GM12878 (cell line): ENCODE results near the gene PSIP1. TPM values are rescaled to one million over a fixed set of nuclear protein-coding genes. Genes with fewer than 3 reads are reported as not detected.

Experiments
- ATAC-seq: fragments of 200-7000 bp; cut with Tn5 transposase; 3 replicates; pipeline ENCODE4 v1.9.1; 2020; ENCODE audit warnings: mild to moderate bottlenecking, moderate library complexity
- BruUV-seq: library from RNA; stranded (reverse); fragments of 400-500 nt; replicated peaks from 2 replicates; lab custom pipeline; 2021; lab: Mats Ljungman, UMichigan
- CTCF ChIA-PET: fragments of 300-600 bp; sonication (Branson Sonifier 250); formaldehyde crosslinking; extraction: SDS; loops from one replicate; lab custom pipeline; 2021; ENCODE audit warnings: inconsistent platforms; lab: Yijun Ruan, JAX
- POLR2A ChIA-PET: fragments of 350-600 bp; formaldehyde crosslinking; extraction: SDS; loops from one replicate; lab custom pipeline; 2021; ENCODE audit warnings: inconsistent platforms; lab: Charles Lee
- RAD21 ChIA-PET: fragments of 300-600 bp; sonication (Branson Sonifier 250); formaldehyde crosslinking; loops from one replicate; lab custom pipeline; 2023; ENCODE audit warnings: antibody characterized with exemption; ENCODE audit not compliant: unreplicated experiment; lab: Charles Lee
- SMC1A ChIA-PET: fragments of 300-600 bp; sonication (Branson Sonifier 250); formaldehyde crosslinking; loops from one replicate; lab custom pipeline; 2023; ENCODE audit not compliant: unreplicated experiment, uncharacterized antibody; lab: Charles Lee
- DNase-seq: peaks from one replicate; pipeline ENCODE4 v3.0.0-alpha.2; 2011; ENCODE audit warnings: low read depth, low spot score
- FAIRE-seq: peaks from 3 replicates; lab custom pipeline; 2011; peaks lifted over from hg19 to GRCh38; lab: Jason Lieb, UNC
- H2AFZ ChIP-seq: 2 replicates; pipeline ENCODE4 v1.6.0; 2011; ENCODE audit warnings: low read depth, low read length, control low read depth; ENCODE audit not compliant: control insufficient read depth
- H3K27ac ChIP-seq: 2 replicates; pipeline ENCODE4 v1.5.1; 2011; ENCODE audit warnings: control low read depth; ENCODE audit not compliant: control insufficient read depth, insufficient read depth
- H3K27me3 ChIP-seq, 2 experiments: replicated peaks in 1 of 2; 2 replicates each; pipeline versions ENCODE4 v1.6.0 to v1.6.1; 2011; ENCODE audit warnings: low read length in 1 of 2; ENCODE audit not compliant: control insufficient read depth in 2 of 2, insufficient read depth in 2 of 2
- H3K36me3 ChIP-seq, 2 experiments: 2 replicates each; pipeline ENCODE4 v1.5.1; 2011; ENCODE audit warnings: low read length in 1 of 2; ENCODE audit not compliant: control insufficient read depth in 2 of 2, insufficient read depth in 2 of 2
- H3K4me1 ChIP-seq: 2 replicates; pipeline ENCODE4 v1.6.1; 2011; ENCODE audit warnings: mild to moderate bottlenecking, low read length, moderate library complexity, mixed read lengths; ENCODE audit not compliant: control insufficient read depth, insufficient read depth
- H3K4me2 ChIP-seq: 2 replicates; pipeline ENCODE4 v1.6.0; 2011; ENCODE audit warnings: control low read depth; ENCODE audit not compliant: control insufficient read depth, insufficient read depth
- H3K4me3 ChIP-seq: fragments of 200-600 bp; sonication (generic); 2 replicates; pipeline ENCODE4 v1.5.1; 2016
- H3K79me2 ChIP-seq: 2 replicates; pipeline ENCODE4 v1.6.0; 2011; ENCODE audit warnings: low read length; ENCODE audit not compliant: control insufficient read depth, insufficient read depth
- H3K9ac ChIP-seq: 2 replicates; pipeline ENCODE4 v1.8.0; 2011; ENCODE audit warnings: low read length, control low read depth, mixed read lengths; ENCODE audit not compliant: control insufficient read depth, insufficient read depth
- H3K9me3 ChIP-seq: replicated peaks from 3 replicates; pipeline ENCODE4 v1.5.1; 2011; ENCODE audit warnings: mild to moderate bottlenecking, low read length; ENCODE audit not compliant: control insufficient read depth, insufficient read depth
- H4K20me1 ChIP-seq: 2 replicates; pipeline ENCODE4 v1.6.0; 2011; ENCODE audit not compliant: control insufficient read depth, insufficient read depth
- BMI1 ChIP-seq: fragments of 450-650 bp; IDR thresholded peaks from 2 replicates; pipeline ENCODE4 v1.6.1; 2016; ENCODE audit warnings: mild to moderate bottlenecking, moderate library complexity, borderline replicate concordance
- CREM ChIP-seq: IDR thresholded peaks from 2 replicates; pipeline ENCODE4 v1.6.1; 2014; ENCODE audit warnings: antibody characterized with exemption, low read depth
- EGR1 ChIP-seq, 2 experiments: IDR thresholded peaks; 1 replicate in 1 of 2; 2 replicates in 1 of 2; pipeline ENCODE4 v1.6.1; 2011 to 2012; ENCODE audit warnings: low read depth in 2 of 2, low read length in 2 of 2, borderline replicate concordance in 1 of 2, mild to moderate bottlenecking in 1 of 2, moderate library complexity in 1 of 2
- JUNB ChIP-seq: IDR thresholded peaks from 2 replicates; pipeline ENCODE4 v1.6.1; 2016; ENCODE audit warnings: antibody characterized with exemption, mild to moderate bottlenecking
- PAX5 ChIP-seq: IDR thresholded peaks from 2 replicates; pipeline ENCODE4 v1.6.1; 2011; ENCODE audit warnings: low read depth, low read length, borderline replicate concordance
- POLR2AphosphoS2 ChIP-seq: IDR thresholded peaks from 2 replicates; pipeline ENCODE4 v1.6.1; 2011; ENCODE audit warnings: low read depth, mild to moderate bottlenecking, low read length, improper control_type of control experiment, moderate library complexity
- RB1 ChIP-seq: fragments of 450-650 bp; formaldehyde crosslinking; IDR thresholded peaks from 2 replicates; pipeline ENCODE4 v1.6.1; 2017; ENCODE audit warnings: mild to moderate bottlenecking, borderline replicate concordance
- RBBP5 ChIP-seq: fragments of 200-600 bp; sonication (generic); conservative IDR thresholded peaks from 2 replicates; pipeline ENCODE4 v1.6.1; 2016
- SPI1 ChIP-seq: IDR thresholded peaks from 2 replicates; pipeline ENCODE4 v1.6.1; 2011; ENCODE audit warnings: low read depth, mild to moderate bottlenecking, low read length, moderate library complexity, borderline replicate concordance; ENCODE audit not compliant: insufficient read depth
- ZNF207 ChIP-seq: fragments of 450-650 bp; IDR thresholded peaks from 2 replicates; pipeline ENCODE4 v1.6.1; 2014; ENCODE audit warnings: antibody characterized with exemption, mild to moderate bottlenecking, borderline replicate concordance
- WGBS: methylation state at CpG from one replicate; pipeline ENCODE4 v1.1.6; 2016; ENCODE audit warnings: low lambda C conversion rate; ENCODE audit not compliant: insufficient replicate concordance, insufficient coverage; ENCODE audit errors: missing lambda C conversion rate; 5-methylcytosine and 5-hydroxymethylcytosine counted together
- in situ Hi-C: fragments of 300-500 bp; cut with MboI; formaldehyde crosslinking; loops from 9 replicates; pipeline ENCODE4 v1.14.3; 2018; ENCODE audit warnings: mixed read lengths
- intact Hi-C: fragments of 100-400 bp; cut with micrococcal nuclease; formaldehyde crosslinking; loops from one replicate; pipeline ENCODE4 v1.14.2; 2022; ENCODE audit not compliant: unreplicated experiment
- polyA plus RNA-seq, 11 experiments: library from polyadenylated mRNA; depleted of rRNA in 4 of 11; unstranded in 6 of 11; stranded (reverse) in 5 of 11; fragments of >200 nt; fragmentation: Nextera tagmentation in 4 of 11; fragmentation: Illumina TruSeq in 1 of 11; extraction: Ambion mirVana in 4 of 11; extraction: Trizol in 1 of 11; gene quantifications; 1 replicate in 1 of 11; 2 replicates in 10 of 11; pipeline versions ENCODE4 v1.2.1 to v1.2.3, GENCODE V29; 2011 to 2016; ENCODE audit warnings: inconsistent platforms in 2 of 11, missing spikeins in 2 of 11, low read depth in 1 of 11
- total RNA-seq, 4 experiments: library from RNA; depleted of rRNA in 3 of 4; stranded (reverse); fragments of >200 nt in 3 of 4; fragmentation: Illumina TruSeq in 1 of 4; extraction: Trizol in 1 of 4; gene quantifications; 2 replicates each; pipeline versions ENCODE4 v1.2.1 to v1.2.3, GENCODE V29; 2013 to 2021
- TF ChIP-seq, protein P1 (sequence below): IDR thresholded peaks from 2 replicates; pipeline ENCODE4 v1.6.1; 2011; ENCODE audit warnings: mild to moderate bottlenecking, low read depth, low read length, moderate library complexity; ENCODE audit not compliant: insufficient replicate concordance
- TF ChIP-seq, protein P2 (sequence below), 3 experiments: IDR thresholded peaks in 2 of 3; conservative IDR thresholded peaks in 1 of 3; 2 replicates each; pipeline ENCODE4 v1.5.1; 2011; ENCODE audit warnings: low read depth in 3 of 3, low read length in 3 of 3, mild to moderate bottlenecking in 3 of 3, control low read depth in 2 of 3, moderate library complexity in 2 of 3, inconsistent platforms in 1 of 3, mixed read lengths in 1 of 3; ENCODE audit not compliant: control insufficient read depth in 2 of 3, insufficient read depth in 1 of 3; ENCODE audit errors: extremely low read depth in 1 of 3

Gene PSIP1
- total and polyA plus RNA-seq, 10 of the 15 experiments (the other 5 are each of a cell fraction or from before 2014, with no cell fraction given), result 75.5 to 299 (median 173) TPM

DNA sequence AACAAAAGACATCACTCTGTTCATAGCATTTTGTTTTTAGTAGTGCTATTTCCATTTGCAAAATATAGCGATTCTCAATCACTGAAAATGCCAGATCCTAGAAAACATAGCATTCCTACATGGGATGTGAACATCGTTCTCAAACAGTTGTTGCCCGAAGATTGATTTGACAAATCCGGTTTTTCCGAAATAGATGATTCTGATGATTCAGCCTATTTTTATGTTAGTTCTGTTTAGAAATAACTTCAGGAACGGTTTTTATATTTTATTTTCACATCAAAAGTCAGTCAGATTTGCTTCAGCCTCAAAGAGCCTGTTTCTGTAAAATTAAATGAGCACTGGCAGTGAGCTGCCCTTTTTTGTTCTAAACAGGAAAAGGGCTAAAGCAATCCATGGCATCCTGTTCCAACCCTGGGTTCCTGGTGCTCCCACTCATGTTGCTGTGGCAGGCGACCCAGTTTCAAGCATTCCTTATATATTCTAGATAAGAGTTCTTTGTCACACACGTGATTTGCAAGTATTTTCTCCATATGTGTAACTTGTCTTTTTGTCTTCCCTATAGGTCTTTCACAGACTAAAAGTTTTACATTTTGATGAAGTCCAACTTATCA, 14.2 kb upstream of the PSIP1 start:
- ChIA-PET RAD21 (interaction anchor here (2.6 kb wide), 1 partner anchor 13 kb away, joined by 9 read pairs; no protein-coding TSS in a partner anchor), POLR2A (no interaction called here), CTCF (interaction anchor here (1.7 to 5.0 kb wide), 3 partner anchors 9 to 19 kb away, joined by 6 to 23 read pairs (median 10); no protein-coding TSS in a partner anchor), SMC1A (interaction anchor here (1.5 to 7.5 kb wide), 3 partner anchors 13 to 56 kb away, joined by 3 to 57 read pairs (median 4); partner anchors contain the start of gene PSIP1)
- peaks cover 12% of the 10 kb centered on the region; the same call in 1 of the 2 replicates for H3K4me1 ChIP-seq
- WGBS, result 83% methylated on average over 8 of the region's 8 CpGs
- H3K9me3 ChIP-seq, result no peaks in the 10 kb centered on the region; the same call in 1 of the 3 replicates
- no peaks in the 10 kb centered on the region for H3K79me2 ChIP-seq
- FAIRE-seq, result no peak
- no peak overlapping the region for H3K9ac ChIP-seq
- DNase-seq, result no peak
- in situ Hi-C loops, result no loop called here
- H3K27me3 ChIP-seq, result no peaks in the 10 kb centered on the region
- ATAC-seq, result no peak
- H4K20me1 ChIP-seq, result no peaks in the 10 kb centered on the region
- intact Hi-C loops, result no loop called here
- H3K36me3 ChIP-seq, result no peaks in the 10 kb centered on the region
- no peak overlapping the region for H3K27ac ChIP-seq
- TF ChIP-seq ZNF207 (no peak), BMI1 (no peak), PAX5 (no peak), RB1 (no peak)
- no peak overlapping the region for H3K4me2 ChIP-seq
- H2AFZ ChIP-seq, result no peak overlapping the region
- no TSS peak for BruUV-seq
- H3K4me3 ChIP-seq, result no peak overlapping the region

DNA sequence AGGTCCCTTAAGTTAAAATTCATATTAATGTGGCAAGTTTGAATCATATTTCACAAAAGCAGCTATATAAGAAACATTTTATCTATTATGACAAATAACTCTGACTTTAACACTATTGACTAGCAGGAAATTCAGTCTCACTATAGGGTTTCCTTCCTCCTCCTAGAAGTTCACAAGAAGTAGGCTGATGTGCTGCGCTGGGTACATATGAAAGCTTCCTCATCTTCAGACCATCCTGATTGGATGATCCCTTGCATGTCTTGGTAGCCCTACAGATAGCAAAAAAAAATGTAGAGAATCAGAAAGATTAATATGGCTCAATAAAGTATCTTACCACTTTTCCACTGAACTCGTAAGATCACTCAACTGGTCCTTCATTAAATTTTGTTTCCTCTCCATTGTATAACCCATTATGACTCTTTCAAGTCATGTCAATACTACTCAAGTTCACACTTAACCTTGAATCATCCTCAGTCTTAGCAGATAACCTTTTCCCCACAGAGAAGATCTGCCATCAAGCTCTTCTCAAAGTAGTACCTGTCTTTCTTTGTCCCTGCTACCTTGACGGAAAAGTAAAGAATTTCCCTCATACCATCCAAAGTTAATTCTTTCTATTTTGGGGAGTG, 11.5 kb upstream of the PSIP1 start:
- H3K4me1 ChIP-seq, result no peaks in the 10 kb centered on the region
- H3K79me2 ChIP-seq, result no peaks in the 10 kb centered on the region
- no peak overlapping the region for H3K27ac ChIP-seq
- 81% methylated on average over 3 of the region's 3 CpGs for WGBS
- CTCF ChIA-PET, result interaction anchor here (0.5 to 2.7 kb wide), 3 partner anchors 8 to 26 kb away, joined by 3 to 15 read pairs (median 4); no protein-coding TSS in a partner anchor
- BruUV-seq, result no TSS peak
- no peaks in the 10 kb centered on the region for H4K20me1 ChIP-seq
- DNase-seq, result no peak
- no peak for ATAC-seq
- H3K36me3 ChIP-seq, result no peaks in the 10 kb centered on the region
- RAD21 ChIA-PET, result interaction anchor here (1.4 kb wide), 1 partner anchor 9 kb away, joined by 3 read pairs; no protein-coding TSS in a partner anchor
- H2AFZ ChIP-seq, result no peak overlapping the region
- H3K27me3 ChIP-seq, result no peaks in the 10 kb centered on the region
- intact Hi-C loops, result no loop called here
- no peaks in the 10 kb centered on the region; the same call in 1 of the 3 replicates for H3K9me3 ChIP-seq
- no peak overlapping the region for H3K9ac ChIP-seq
- no peak overlapping the region for H3K4me3 ChIP-seq
- no peak overlapping the region for H3K4me2 ChIP-seq
- in situ Hi-C loops, result no loop called here
- POLR2A ChIA-PET, result interaction anchor here (0.7 to 1.3 kb wide), 3 partner anchors 9 to 22 kb away, joined by 3 to 4 read pairs (median 4); no protein-coding TSS in a partner anchor
- no peak for FAIRE-seq
- SMC1A ChIA-PET, result interaction anchor here (1.6 to 7.5 kb wide), 2 partner anchors 10 to 16 kb away, joined by 3 to 57 read pairs; partner anchors contain the start of gene PSIP1
- TF ChIP-seq CREM (no peak), POLR2AphosphoS2 (no peak), RBBP5 (no peak), SPI1 (no peak), EGR1 (IDR thresholded peaks at IDR 0.05; ENCODE audit: borderline replicate concordance in 1 of 2, low read depth in 2 of 2, low read length in 2 of 2) (no peak), JUNB (no peak)
- TF ChIP-seq, protein P1, sequence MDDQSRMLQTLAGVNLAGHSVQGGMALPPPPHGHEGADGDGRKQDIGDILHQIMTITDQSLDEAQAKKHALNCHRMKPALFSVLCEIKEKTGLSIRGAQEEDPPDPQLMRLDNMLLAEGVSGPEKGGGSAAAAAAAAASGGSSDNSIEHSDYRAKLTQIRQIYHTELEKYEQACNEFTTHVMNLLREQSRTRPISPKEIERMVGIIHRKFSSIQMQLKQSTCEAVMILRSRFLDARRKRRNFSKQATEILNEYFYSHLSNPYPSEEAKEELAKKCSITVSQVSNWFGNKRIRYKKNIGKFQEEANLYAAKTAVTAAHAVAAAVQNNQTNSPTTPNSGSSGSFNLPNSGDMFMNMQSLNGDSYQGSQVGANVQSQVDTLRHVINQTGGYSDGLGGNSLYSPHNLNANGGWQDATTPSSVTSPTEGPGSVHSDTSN, result no peak
- TF ChIP-seq, protein P2, sequence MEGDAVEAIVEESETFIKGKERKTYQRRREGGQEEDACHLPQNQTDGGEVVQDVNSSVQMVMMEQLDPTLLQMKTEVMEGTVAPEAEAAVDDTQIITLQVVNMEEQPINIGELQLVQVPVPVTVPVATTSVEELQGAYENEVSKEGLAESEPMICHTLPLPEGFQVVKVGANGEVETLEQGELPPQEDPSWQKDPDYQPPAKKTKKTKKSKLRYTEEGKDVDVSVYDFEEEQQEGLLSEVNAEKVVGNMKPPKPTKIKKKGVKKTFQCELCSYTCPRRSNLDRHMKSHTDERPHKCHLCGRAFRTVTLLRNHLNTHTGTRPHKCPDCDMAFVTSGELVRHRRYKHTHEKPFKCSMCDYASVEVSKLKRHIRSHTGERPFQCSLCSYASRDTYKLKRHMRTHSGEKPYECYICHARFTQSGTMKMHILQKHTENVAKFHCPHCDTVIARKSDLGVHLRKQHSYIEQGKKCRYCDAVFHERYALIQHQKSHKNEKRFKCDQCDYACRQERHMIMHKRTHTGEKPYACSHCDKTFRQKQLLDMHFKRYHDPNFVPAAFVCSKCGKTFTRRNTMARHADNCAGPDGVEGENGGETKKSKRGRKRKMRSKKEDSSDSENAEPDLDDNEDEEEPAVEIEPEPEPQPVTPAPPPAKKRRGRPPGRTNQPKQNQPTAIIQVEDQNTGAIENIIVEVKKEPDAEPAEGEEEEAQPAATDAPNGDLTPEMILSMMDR (IDR thresholded peaks at IDR 0.05 in 2 of 3, conservative IDR thresholded peaks at IDR 0.05 in 1 of 3; ENCODE audit: control insufficient read depth in 2 of 3, extremely low read depth in 1 of 3, insufficient read depth in 1 of 3, low read depth in 3 of 3, low read length in 3 of 3), result no peak
